PC-3 (cell line): Measurements from ENCODE around the gene CHST3. TPM values are rescaled to one million over a fixed set of nuclear protein-coding genes. Genes with fewer than 3 reads are reported as not detected.

Experiments
- ATAC-seq: fragments of 200-7000 bp; cut with Tn5 transposase; 2 replicates; pipeline ENCODE4 v1.9.1; 2020; ENCODE audit warnings: mild to moderate bottlenecking, moderate library complexity
- BruUV-seq: library from RNA; stranded (reverse); fragments of 400-500 nt; replicated peaks from 2 replicates; lab custom pipeline; 2021; lab: Mats Ljungman, UMichigan
- CTCF ChIA-PET: fragments of 300-600 bp; sonication (Branson Sonifier 250); formaldehyde crosslinking; loops from one replicate; lab custom pipeline; 2022; ENCODE audit warnings: antibody characterized with exemption; lab: Charles Lee
- POLR2A ChIA-PET: fragments of 300-600 bp; sonication (Branson Sonifier 250); formaldehyde crosslinking; loops from one replicate; lab custom pipeline; 2022; ENCODE audit warnings: antibody characterized with exemption; ENCODE audit not compliant: unreplicated experiment; lab: Charles Lee
- DNase-seq: peaks from one replicate; pipeline ENCODE4 v3.0.0-alpha.2; 2015
- H2AFZ ChIP-seq: fragments of 300-600 bp; sonication (generic); 2 replicates; pipeline ENCODE4 v1.6.0; 2016; ENCODE audit warnings: antibody characterized with exemption, low read length
- H3F3A ChIP-seq: fragments of 300-600 bp; sonication (generic); one replicate; pipeline ENCODE4 v1.6.0; 2017; ENCODE audit warnings: antibody characterized with exemption, low read length, control low read depth, mild to moderate bottlenecking; ENCODE audit not compliant: unreplicated experiment
- H3K27ac ChIP-seq: fragments of 300-600 bp; sonication (generic); 2 replicates; pipeline ENCODE4 v1.5.1; 2016; ENCODE audit warnings: mild to moderate bottlenecking, low read length
- H3K27me3 ChIP-seq: fragments of 300-600 bp; sonication (generic); 2 replicates; pipeline ENCODE4 v1.6.1; 2016; ENCODE audit warnings: low read length, mixed read lengths
- H3K36me3 ChIP-seq: fragments of 300-600 bp; sonication (generic); 2 replicates; pipeline ENCODE4 v1.6.1; 2016; ENCODE audit warnings: low read depth, mixed run types, low read length, mixed read lengths
- H3K4me1 ChIP-seq: fragments of 300-600 bp; sonication (generic); 2 replicates; pipeline ENCODE4 v1.5.1; 2016; ENCODE audit warnings: low read length; ENCODE audit not compliant: insufficient read depth
- H3K4me2 ChIP-seq: fragments of 300-600 bp; sonication (generic); 2 replicates; pipeline ENCODE4 v1.6.0; 2016; ENCODE audit warnings: low read length
- H3K4me3 ChIP-seq: fragments of 300-600 bp; sonication (generic); 2 replicates; pipeline ENCODE4 v1.5.1; 2016; ENCODE audit warnings: mild to moderate bottlenecking, low read length, mixed read lengths
- H3K79me2 ChIP-seq: fragments of 300-600 bp; sonication (generic); 2 replicates; pipeline ENCODE4 v1.6.1; 2017; ENCODE audit warnings: low read length, mixed read lengths
- H3K9ac ChIP-seq: fragments of 300-600 bp; sonication (generic); 2 replicates; pipeline ENCODE4 v1.6.0; 2016; ENCODE audit warnings: mild to moderate bottlenecking, low read length
- H3K9me2 ChIP-seq: fragments of 300-600 bp; sonication (generic); replicated peaks from 2 replicates; pipeline ENCODE4 v1.6.1; 2016; ENCODE audit warnings: mixed run types, low read length, mixed read lengths
- H3K9me3 ChIP-seq: fragments of 300-600 bp; sonication (generic); 2 replicates; pipeline ENCODE4 v1.6.1; 2016; ENCODE audit warnings: low read length, mixed read lengths
- H4K20me1 ChIP-seq: fragments of 300-600 bp; sonication (generic); 2 replicates; pipeline ENCODE4 v1.6.1; 2016; ENCODE audit warnings: low read length, mixed read lengths
- CTCF ChIP-seq: fragments of 300-600 bp; sonication (generic); conservative IDR thresholded peaks from 2 replicates; pipeline ENCODE4 v1.5.1; 2017; ENCODE audit warnings: antibody characterized with exemption, low read depth, mild to moderate bottlenecking, low read length
- EZH2 ChIP-seq: fragments of 300-600 bp; sonication (generic); IDR thresholded peaks from one replicate; pipeline ENCODE4 v1.6.1; 2017; ENCODE audit warnings: antibody characterized with exemption, mild to moderate bottlenecking, low read length; ENCODE audit not compliant: unreplicated experiment
- EZH2phosphoT487 ChIP-seq: fragments of 300-600 bp; sonication (generic); IDR thresholded peaks from 2 replicates; pipeline ENCODE4 v1.6.1; 2018; ENCODE audit warnings: mild to moderate bottlenecking, antibody characterized with exemption, low read length, borderline replicate concordance
- intact Hi-C: fragments of 100-400 bp; cut with micrococcal nuclease; formaldehyde crosslinking; loops from 2 replicates; pipeline ENCODE4 v1.9.0; 2023
- total RNA-seq: library from RNA; depleted of rRNA; stranded (reverse); fragments of >200 nt; gene quantifications from 2 replicates; pipeline ENCODE4 v1.2.3, GENCODE V29; 2014

Gene CHST3
- total RNA-seq, 1 experiment from 2014 or later, result 12.7 TPM

GRCh38 chr10:72048450-72049124 is 84.4 kb downstream of the CHST3 start:
- CTCF ChIA-PET, result interaction anchor here (0.5 to 1.2 kb wide), 18 partner anchors 11 to 200 kb away, joined by 3 to 23 read pairs (median 4); no protein-coding TSS in a partner anchor
- H3K4me1 ChIP-seq, result no peaks in the 10 kb centered on the region; the same call in 1 of the 2 replicates
- intact Hi-C loops, result loop anchor here (1.0 to 5.0 kb wide), 4 partner anchors 92 to 174 kb away; no protein-coding TSS in a partner anchor
- no peaks in the 10 kb centered on the region for H3K27me3 ChIP-seq
- TF ChIP-seq EZH2 (no peak), CTCF (peak; percentile 98), EZH2phosphoT487 (no peak)
- no peak overlapping the region for H3K9ac ChIP-seq
- H3K9me2 ChIP-seq, result no peaks in the 10 kb centered on the region
- no peaks in the 10 kb centered on the region; the same call in 1 of the 2 replicates for H3K36me3 ChIP-seq
- H3F3A ChIP-seq, result no peaks in the 10 kb centered on the region
- H3K4me2 ChIP-seq, result no peak overlapping the region; the same call in 1 of the 2 replicates
- no peaks in the 10 kb centered on the region for H3K9me3 ChIP-seq
- H3K27ac ChIP-seq, result no peak overlapping the region
- peak overlapping the region; percentile 28; the same call in 1 of the 2 replicates for H2AFZ ChIP-seq
- H4K20me1 ChIP-seq, result no peaks in the 10 kb centered on the region
- no peaks in the 10 kb centered on the region for H3K79me2 ChIP-seq
- DNase-seq (peak; percentile 96), ATAC-seq (peak; percentile 82)
- H3K4me3 ChIP-seq, result no peak overlapping the region
- BruUV-seq, result no TSS peak
- POLR2A ChIA-PET, result interaction anchor here (0.6 kb wide), 2 partner anchors 92 to 843 kb away, joined by 4 to 5 read pairs; no protein-coding TSS in a partner anchor

GRCh38 chr10:72049472-72049871 is 85.3 kb downstream of the CHST3 start:
- Histone ChIP-seq H3K9ac (no peak overlapping the region), H3K4me2 (no peak overlapping the region), H3K36me3 (no peaks in the 10 kb centered on the region; the same call in 1 of the 2 replicates), H3K79me2 (no peaks in the 10 kb centered on the region), H3K27me3 (no peaks in the 10 kb centered on the region), H4K20me1 (no peaks in the 10 kb centered on the region), H3K4me3 (no peak overlapping the region), H2AFZ (no peak overlapping the region), H3K4me1 (no peaks in the 10 kb centered on the region; the same call in 1 of the 2 replicates), H3K9me2 (no peaks in the 10 kb centered on the region), H3K27ac (no peak overlapping the region), H3K9me3 (no peaks in the 10 kb centered on the region), H3F3A (no peaks in the 10 kb centered on the region)
- no peak for DNase-seq
- no peak for ATAC-seq
- TF ChIP-seq EZH2phosphoT487 (no peak), EZH2 (no peak), CTCF (no peak)
- BruUV-seq, result no TSS peak
- ChIA-PET CTCF (interaction anchor here (0.9 to 1.2 kb wide), 2 partner anchors 81 to 122 kb away, joined by 4 to 8 read pairs; no protein-coding TSS in a partner anchor), POLR2A (no interaction called here)
- intact Hi-C loops, result loop anchor here (2.0 to 5.0 kb wide), 2 partner anchors 132 to 173 kb away; no protein-coding TSS in a partner anchor
